ENCODE data around the gene CPSF4L.
"Not testable (repeated sequence)": the region's sequence is repeated elsewhere in the genome, so short reads cannot be mapped to it uniquely, and the experiment has no call there.

Gene CPSF4L, protein sequence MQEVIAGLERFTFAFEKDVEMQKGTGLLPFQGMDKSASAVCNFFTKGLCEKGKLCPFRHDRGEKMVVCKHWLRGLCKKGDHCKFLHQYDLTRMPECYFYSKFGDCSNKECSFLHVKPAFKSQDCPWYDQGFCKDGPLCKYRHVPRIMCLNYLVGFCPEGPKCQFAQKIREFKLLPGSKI

GRCh38 chr17:73261617-73261951 is at the start of gene CPSF4L:
Gene CPSF4L, minus strand, starts transcription at chr17:73261880. Its CDS starts 62 bp downstream, at chr17:73261818.
- no peak for DNase-seq

DNA sequence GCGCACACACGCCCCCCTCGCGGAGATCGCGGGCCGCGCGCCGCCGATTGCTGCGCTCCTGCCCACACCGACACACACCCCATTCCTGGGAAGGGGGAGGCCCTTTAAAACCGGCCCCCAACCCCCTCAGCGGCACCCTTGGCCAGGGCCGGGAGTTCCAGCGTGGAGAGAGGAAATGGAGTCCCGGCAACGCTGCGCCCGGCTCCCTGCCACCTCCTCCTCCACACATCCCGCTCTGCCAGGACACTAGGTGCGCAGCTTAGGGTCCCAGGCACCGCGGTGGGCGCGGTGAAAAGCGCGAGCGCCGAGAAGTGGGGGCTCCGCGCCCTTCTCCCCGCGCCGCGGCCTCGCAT is 49.7 kb upstream of the CPSF4L start:
- no peak for DNase-seq

DNA sequence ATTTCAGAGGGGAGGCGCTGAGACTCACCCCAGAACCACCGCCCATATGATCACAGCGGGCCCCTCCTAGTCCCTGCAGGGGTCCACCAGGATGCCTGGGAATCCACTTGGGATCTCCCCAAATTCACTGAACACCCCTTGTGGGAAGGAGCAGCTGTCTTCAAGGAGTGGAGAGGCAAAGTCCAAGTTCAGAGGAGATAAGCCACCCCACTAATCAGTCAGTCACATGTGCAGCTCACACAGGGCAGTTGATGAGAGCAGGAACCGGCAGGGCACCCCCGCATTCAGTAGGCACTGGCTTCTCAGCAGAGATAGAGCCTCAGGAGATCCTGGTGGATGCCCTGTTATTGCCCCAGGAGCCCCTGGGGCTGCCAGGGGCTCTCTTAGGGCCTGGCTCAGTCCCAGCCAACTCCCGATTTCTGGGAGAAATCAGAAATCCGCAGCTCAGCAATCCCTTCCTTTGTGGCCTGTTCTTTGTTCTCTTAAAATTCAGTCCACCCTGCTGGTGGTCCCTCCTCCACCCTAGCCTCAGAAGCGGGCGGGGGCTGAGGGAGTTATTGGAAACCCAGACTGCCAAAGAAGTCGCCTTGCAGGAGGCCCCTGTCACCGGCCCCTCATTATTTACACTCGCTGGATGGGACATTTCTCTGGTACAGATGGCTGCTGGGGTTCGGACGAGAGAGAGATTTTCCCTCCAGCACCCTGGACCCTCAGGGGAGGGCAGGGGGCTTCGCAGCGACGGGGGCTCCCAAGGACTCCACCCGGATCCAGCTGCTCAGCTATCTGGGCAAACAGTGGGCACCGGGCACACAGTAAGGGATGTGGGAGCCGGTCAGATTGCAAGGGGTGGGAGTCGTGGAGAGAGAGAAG is 48.3 kb upstream of the CPSF4L start:
- DNase-seq: no peak

DNA sequence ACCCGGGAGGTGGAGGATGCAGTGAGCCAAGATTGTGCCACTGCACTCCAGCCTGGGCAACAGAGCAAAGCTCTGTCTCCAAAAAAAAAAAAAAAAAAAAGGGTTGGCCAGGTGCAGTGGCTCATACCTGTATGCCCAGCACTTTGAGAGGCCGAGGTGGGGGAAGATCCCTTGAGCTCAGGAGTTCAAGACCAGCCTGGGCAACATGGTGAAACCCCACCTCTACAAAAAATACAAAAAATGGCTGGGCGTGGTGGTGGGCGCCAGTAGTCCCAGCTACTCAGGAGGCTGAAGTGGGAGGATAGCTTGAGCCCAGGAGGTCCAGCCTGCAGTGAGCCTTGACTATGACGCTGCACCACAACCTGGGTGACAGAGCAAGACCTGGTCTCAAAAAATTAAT is 47.3 kb upstream of the CPSF4L start:
- DNase-seq: not testable (repeated sequence)

DNA sequence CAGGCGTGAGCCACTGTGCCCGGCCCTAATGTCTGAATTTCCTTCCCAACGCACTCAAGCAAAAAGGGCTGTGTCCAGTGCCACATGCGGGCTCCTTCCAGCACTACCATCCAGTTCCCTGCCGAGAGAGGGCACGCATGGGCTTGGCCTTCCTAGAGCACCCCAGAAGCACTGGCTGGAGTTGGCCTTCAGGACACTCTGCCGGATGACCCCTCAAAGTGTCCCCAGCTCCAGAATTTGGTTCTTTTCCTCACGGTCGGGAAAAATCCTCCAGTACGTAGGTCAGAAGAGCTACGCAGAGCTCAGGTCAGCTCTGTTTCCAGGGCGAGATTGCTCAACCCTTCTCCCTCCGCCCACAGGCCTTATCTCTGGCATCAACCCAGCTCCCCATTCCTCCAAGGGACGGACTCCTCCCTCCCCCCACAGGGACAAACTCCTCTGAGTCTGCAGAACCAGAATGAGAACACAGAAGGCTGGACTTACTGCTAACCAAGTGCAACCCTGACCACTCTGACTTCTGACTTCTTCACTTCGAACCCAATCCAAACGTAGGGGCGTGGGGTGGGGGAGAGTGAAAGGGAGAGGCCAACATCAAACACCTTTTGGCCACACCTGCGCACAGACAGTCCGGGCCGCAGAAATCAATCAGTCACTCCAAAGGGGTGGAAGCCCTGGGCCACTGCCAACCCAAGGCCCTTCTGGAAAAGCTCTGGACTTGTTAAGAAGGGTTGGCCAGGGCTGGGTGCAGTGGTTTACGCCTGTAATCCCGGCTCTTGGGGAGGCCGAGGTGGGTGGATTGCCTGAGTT is 46.5 kb upstream of the CPSF4L start:
- DNase-seq: no peak

DNA sequence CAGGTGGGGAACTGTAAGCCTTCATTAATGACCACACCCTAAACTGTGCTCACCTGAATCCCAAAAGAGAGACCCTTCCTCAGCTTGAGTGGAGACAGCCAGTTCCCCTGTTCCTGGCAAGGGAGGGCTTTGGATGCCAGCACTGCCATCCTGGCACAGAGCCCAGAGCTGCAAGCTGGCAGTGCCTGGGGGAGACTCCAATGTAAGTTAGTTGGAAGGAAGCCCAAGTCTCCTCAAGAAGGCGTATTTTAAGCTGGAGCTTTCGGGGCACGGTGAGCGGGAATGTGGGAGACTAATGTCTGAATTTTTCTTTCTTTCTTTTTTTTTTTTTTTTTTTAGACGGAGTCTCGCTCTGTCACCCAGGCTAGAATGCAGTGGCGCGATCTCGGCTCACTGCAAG is 45.5 kb upstream of the CPSF4L start:
- peak; percentile 31 for DNase-seq

DNA sequence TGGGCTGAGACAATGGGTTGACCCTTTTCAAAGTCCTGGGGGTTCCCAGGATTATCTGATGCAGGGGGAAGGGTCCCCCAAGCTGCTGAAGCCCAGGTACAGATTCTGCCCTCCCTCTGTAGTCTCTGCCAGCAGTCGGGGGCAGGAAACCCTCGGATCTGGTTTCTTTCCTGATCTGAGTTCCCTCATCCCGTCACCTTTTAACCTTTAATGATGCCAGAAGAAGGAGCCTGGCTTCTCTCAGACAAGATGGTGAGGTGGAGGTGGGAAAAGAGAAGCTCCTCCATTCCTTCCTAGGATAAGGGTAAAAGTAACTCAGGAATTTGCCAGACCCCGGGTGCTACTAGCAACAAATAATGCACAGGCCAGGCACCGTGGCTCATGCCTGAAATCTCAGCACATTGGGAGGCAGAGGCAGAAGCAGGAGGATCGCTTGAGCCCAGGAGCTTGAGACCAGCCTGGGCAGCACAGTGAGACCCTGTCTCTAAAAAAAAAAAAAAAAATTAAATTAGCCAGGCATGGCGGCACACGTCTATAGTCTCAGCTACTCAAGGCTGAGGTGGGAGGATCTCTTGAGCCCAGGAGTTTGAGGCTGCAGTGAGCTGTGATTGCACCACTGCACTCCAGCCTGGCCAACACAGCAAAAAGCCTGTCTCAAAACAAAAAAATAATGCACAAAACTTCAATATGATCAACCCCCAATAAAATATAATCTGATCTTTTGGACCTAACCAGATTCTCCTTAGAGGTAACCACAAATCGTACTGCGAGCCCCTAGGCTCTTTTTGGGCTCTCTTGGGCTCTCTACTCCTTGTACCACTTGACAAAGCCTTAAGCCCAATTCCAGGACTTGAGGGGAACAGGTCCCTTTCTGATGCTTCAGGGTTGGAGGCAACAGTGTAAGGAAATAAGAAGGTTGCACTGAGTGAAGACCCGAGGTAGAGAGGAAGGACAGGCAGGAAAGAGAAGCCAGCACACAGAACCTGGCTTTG is 44.5 kb upstream of the CPSF4L start:
- DNase-seq: no peak

DNA sequence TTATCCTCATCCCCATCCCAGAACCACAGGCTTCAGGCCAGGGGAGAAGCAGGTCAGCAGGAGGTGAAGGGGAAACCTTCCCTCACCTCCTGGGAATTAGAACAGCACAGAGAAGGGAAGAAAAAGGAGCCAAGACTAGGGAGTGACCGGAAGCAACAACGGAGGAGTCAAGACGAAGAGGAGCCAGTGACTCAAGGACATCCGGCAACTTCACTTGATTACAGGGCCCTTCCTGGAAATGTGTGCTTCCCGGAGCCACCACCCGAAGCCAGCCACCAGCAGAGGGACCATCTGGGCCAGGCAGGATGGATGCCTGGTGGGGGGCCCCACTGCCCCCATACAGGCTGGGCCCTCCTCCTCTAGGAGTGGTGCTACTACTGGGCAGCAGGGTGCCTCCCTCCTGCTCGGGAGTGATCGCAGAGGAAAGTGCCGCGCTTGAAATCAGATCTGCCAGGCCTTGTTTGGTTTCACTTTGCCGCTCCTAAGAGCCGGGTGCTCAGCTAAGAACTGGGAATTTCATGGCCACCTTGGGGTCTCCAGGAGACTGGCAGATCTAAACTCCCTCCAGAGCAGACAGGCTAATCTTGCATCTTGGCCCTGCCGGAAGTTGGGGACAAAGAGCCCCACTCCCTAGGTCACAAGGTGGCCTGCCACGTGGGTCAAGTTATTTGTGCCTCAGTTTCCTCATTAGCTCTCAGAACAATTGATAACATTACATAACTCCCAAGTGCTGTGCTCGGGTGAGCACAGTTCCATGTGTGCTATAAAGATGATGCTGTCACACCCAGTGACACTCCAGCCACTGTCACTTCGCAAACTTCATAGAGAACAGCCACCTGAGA is 43.5 kb upstream of the CPSF4L start:
- peak; percentile 75 for DNase-seq

DNA sequence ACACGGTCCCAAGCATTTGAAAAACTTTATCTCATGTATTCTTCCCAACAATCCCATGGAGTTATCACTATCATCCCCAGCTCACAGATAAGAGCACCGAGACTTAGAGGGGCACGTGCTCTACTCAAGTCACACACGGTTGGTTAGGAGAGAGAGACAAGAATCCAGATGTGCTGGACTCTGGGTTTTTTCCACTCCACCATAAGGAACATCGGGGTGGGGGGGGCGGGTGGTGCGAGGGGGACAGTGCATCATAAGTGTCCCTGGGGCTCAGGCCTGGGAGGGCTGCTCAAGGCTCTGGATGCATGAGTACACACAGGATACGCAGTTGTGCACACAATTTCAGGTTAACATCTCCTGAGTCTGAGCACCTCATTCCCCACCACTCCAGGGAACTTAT is 42.8 kb upstream of the CPSF4L start:
- DNase-seq: no peak

DNA sequence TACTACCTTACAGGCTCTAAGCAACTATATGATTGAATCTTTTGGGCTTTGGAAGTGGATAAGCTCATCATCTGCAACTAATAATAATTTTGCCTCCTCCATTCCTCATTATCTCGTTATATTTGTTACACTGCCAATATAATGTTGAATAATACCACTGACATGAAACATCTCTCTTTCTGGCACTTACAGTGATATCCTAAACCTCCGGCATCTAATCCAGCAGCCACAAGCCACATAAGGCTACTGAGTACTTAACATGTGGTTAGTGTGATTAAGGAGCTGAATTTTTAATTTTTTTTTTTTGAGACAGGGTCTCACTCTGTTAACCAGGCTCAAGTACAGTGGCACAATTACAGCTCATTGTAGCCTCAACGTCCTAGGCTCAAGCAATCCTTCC is 40.5 kb upstream of the CPSF4L start:
- no peak for DNase-seq

DNA sequence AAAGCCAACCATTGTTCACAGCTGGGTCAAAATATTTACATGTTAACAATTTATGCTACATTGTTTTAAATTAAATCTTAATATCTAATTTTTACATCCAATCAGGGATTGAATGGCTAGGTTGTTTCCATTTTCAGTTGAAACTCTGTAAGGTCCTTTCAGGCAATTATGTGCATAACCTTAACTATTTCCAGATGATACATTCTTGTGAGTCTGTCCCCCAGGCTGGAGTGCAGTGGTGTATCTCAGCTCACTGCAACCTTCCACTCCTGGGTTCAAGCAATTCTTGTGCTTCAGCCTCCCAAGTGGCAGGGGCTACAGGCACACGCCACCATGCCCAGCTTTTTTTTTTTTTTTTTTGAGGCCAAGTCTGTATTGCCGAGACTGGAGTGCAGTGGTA is 39.7 kb upstream of the CPSF4L start:
- DNase-seq: no peak

GRCh38 chr17:73300392-73300791 is 38.7 kb upstream of the CPSF4L start:
- DNase-seq: no peak

- no peak for DNase-seq
Measured at GRCh38 chr17:73297934-73298861, 36.5 kb upstream of the CPSF4L start.

- no peak for DNase-seq
Measured at GRCh38 chr17:73293480-73293911, 31.8 kb upstream of the CPSF4L start.

GRCh38 chr17:73293031-73293430 is 31.4 kb upstream of the CPSF4L start:
- DNase-seq: no peak

- DNase-seq: no peak
Measured at GRCh38 chr17:73292031-73292531, 30.4 kb upstream of the CPSF4L start.

DNA sequence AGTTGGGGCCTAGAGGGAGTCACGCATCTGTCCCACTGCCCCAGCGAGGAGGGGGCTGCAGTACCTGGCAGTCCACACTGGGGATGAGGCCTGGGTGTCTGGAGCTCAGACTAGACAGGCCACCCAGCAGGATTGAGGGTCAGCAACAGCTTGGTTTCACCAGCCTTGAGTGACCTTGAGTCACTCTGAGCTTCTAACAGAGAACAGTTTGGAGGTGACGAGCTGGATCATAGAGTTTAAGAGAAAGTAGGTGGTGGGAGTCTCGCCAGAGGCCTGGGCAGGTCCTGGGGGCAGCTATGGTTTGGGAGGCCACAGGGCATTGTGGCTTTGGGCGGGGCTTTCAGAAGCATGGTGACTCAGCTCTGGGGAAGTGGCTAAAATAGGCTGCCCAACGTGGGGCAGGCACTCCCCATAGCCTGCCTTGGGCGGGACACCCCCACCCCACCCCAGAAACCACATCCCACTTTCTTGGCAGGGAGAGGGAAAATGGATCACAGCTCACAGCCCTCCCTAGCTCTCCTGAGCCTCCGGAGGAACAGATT is 29.7 kb upstream of the CPSF4L start:
- no peak for DNase-seq

- no peak for DNase-seq
Measured at GRCh38 chr17:73290399-73291259, 28.9 kb upstream of the CPSF4L start.

All from NCI-H345 (cell line).